ENCODE measurements around the gene GRIN2B.

The GRIN2B gene

GRCh38 chr12:13978876-13979275 lies 2.5 kb downstream of the GRIN2B start:
- Histone ChIP-seq H3K9me3 (ENCODE audit: control insufficient read depth, insufficient read depth, low read length) (no peaks in the 10 kb centered on the region), H3K9ac (ENCODE audit: low read depth, low read length) (no peak overlapping the region), H3K4me3 (ENCODE audit: low read depth, low read length) (no peak overlapping the region), H3K27me3 (ENCODE audit: control insufficient read depth, insufficient read depth, low read length) (peaks cover 52% of the 10 kb centered on the region), H3K36me3 (ENCODE audit: control insufficient read depth, insufficient read depth, low read length) (no peaks in the 10 kb centered on the region), H3K4me1 (ENCODE audit: control insufficient read depth, insufficient read depth, low read length) (peaks cover 2% of the 10 kb centered on the region)

- Histone ChIP-seq H3K9me3 (ENCODE audit: control insufficient read depth, insufficient read depth, low read length) (no peaks in the 10 kb centered on the region), H3K36me3 (ENCODE audit: control insufficient read depth, insufficient read depth, low read length) (no peaks in the 10 kb centered on the region), H3K4me1 (ENCODE audit: control insufficient read depth, insufficient read depth, low read length) (no peaks in the 10 kb centered on the region), H3K4me3 (ENCODE audit: low read depth, low read length) (no peak overlapping the region), H3K27me3 (ENCODE audit: control insufficient read depth, insufficient read depth, low read length) (peaks cover 37% of the 10 kb centered on the region), H3K9ac (ENCODE audit: low read depth, low read length) (no peak overlapping the region)
These were observed 4.5 kb downstream of the GRIN2B start for GRCh38 chr12:13976880-13977279.

GRCh38 chr12:13976028-13976584 lies 5.3 kb downstream of the GRIN2B start:
- Histone ChIP-seq H3K36me3 (ENCODE audit: control insufficient read depth, insufficient read depth, low read length) (no peaks in the 10 kb centered on the region), H3K4me3 (ENCODE audit: low read depth, low read length) (no peak overlapping the region), H3K27me3 (ENCODE audit: control insufficient read depth, insufficient read depth, low read length) (peaks cover 32% of the 10 kb centered on the region), H3K9me3 (ENCODE audit: control insufficient read depth, insufficient read depth, low read length) (no peaks in the 10 kb centered on the region), H3K9ac (ENCODE audit: low read depth, low read length) (no peak overlapping the region), H3K4me1 (ENCODE audit: control insufficient read depth, insufficient read depth, low read length) (no peaks in the 10 kb centered on the region)

- H3K4me3 ChIP-seq (ENCODE audit: low read depth, low read length), result no peak overlapping the region
- H3K36me3 ChIP-seq (ENCODE audit: control insufficient read depth, insufficient read depth, low read length), result no peaks in the 10 kb centered on the region
- H3K4me1 ChIP-seq (ENCODE audit: control insufficient read depth, insufficient read depth, low read length), result peaks cover 4% of the 10 kb centered on the region
- H3K27me3 ChIP-seq (ENCODE audit: control insufficient read depth, insufficient read depth, low read length), result peaks cover 14% of the 10 kb centered on the region
- H3K9me3 ChIP-seq (ENCODE audit: control insufficient read depth, insufficient read depth, low read length), result no peaks in the 10 kb centered on the region
- no peak overlapping the region for H3K9ac ChIP-seq (ENCODE audit: low read depth, low read length)
These were observed 7.4 kb downstream of the GRIN2B start for GRCh38 chr12:13973996-13974395.

GRCh38 chr12:13970803-13971202 lies 10.6 kb downstream of the GRIN2B start:
- H3K4me3 ChIP-seq (ENCODE audit: low read depth, low read length), result no peak overlapping the region

GRCh38 chr12:13968281-13968680 lies 13.1 kb downstream of the GRIN2B start:
- H3K27me3 ChIP-seq (ENCODE audit: control insufficient read depth, insufficient read depth, low read length), result no peaks in the 10 kb centered on the region
- peaks cover 10% of the 10 kb centered on the region for H3K4me1 ChIP-seq (ENCODE audit: control insufficient read depth, insufficient read depth, low read length)
- no peaks in the 10 kb centered on the region for H3K9me3 ChIP-seq (ENCODE audit: control insufficient read depth, insufficient read depth, low read length)
- H3K4me3 ChIP-seq (ENCODE audit: low read depth, low read length), result no peak overlapping the region
- no peaks in the 10 kb centered on the region for H3K36me3 ChIP-seq (ENCODE audit: control insufficient read depth, insufficient read depth, low read length)
- no peak overlapping the region for H3K9ac ChIP-seq (ENCODE audit: low read depth, low read length)

More at GRCh38 chr12:13970803-13971202, 10.6 kb downstream of the GRIN2B start:
- Histone ChIP-seq H3K4me1 (ENCODE audit: control insufficient read depth, insufficient read depth, low read length) (peaks cover 4% of the 10 kb centered on the region), H3K36me3 (ENCODE audit: control insufficient read depth, insufficient read depth, low read length) (no peaks in the 10 kb centered on the region), H3K9me3 (ENCODE audit: control insufficient read depth, insufficient read depth, low read length) (no peaks in the 10 kb centered on the region), H3K27me3 (ENCODE audit: control insufficient read depth, insufficient read depth, low read length) (no peaks in the 10 kb centered on the region), H3K9ac (ENCODE audit: low read depth, low read length) (no peak overlapping the region)

GRCh38 chr12:13964666-13965065 lies 16.7 kb downstream of the GRIN2B start:
- H3K27me3 ChIP-seq (ENCODE audit: control insufficient read depth, insufficient read depth, low read length), result no peaks in the 10 kb centered on the region

GRCh38 chr12:13962699-13963098 lies 18.7 kb downstream of the GRIN2B start:
- Histone ChIP-seq H3K4me3 (ENCODE audit: low read depth, low read length) (no peak overlapping the region), H3K9ac (ENCODE audit: low read depth, low read length) (no peak overlapping the region), H3K9me3 (ENCODE audit: control insufficient read depth, insufficient read depth, low read length) (no peaks in the 10 kb centered on the region), H3K4me1 (ENCODE audit: control insufficient read depth, insufficient read depth, low read length) (peaks cover 11% of the 10 kb centered on the region), H3K36me3 (ENCODE audit: control insufficient read depth, insufficient read depth, low read length) (no peaks in the 10 kb centered on the region), H3K27me3 (ENCODE audit: control insufficient read depth, insufficient read depth, low read length) (no peaks in the 10 kb centered on the region)

More at GRCh38 chr12:13964666-13965065, 16.7 kb downstream of the GRIN2B start:
- H3K4me3 ChIP-seq (ENCODE audit: low read depth, low read length), result no peak overlapping the region
- H3K9me3 ChIP-seq (ENCODE audit: control insufficient read depth, insufficient read depth, low read length), result no peaks in the 10 kb centered on the region
- no peaks in the 10 kb centered on the region for H3K36me3 ChIP-seq (ENCODE audit: control insufficient read depth, insufficient read depth, low read length)
- H3K4me1 ChIP-seq (ENCODE audit: control insufficient read depth, insufficient read depth, low read length), result peaks cover 11% of the 10 kb centered on the region
- H3K9ac ChIP-seq (ENCODE audit: low read depth, low read length), result no peak overlapping the region

- H3K27me3 ChIP-seq (ENCODE audit: control insufficient read depth, insufficient read depth, low read length), result no peaks in the 10 kb centered on the region
- H3K9me3 ChIP-seq (ENCODE audit: control insufficient read depth, insufficient read depth, low read length), result no peaks in the 10 kb centered on the region
- no peaks in the 10 kb centered on the region for H3K36me3 ChIP-seq (ENCODE audit: control insufficient read depth, insufficient read depth, low read length)
- peaks cover 11% of the 10 kb centered on the region for H3K4me1 ChIP-seq (ENCODE audit: control insufficient read depth, insufficient read depth, low read length)
- no peak overlapping the region for H3K9ac ChIP-seq (ENCODE audit: low read depth, low read length)
- no peak overlapping the region for H3K4me3 ChIP-seq (ENCODE audit: low read depth, low read length)
These were observed 19.4 kb downstream of the GRIN2B start for GRCh38 chr12:13961971-13962370.

GRCh38 chr12:13959131-13959723 lies 22.2 kb downstream of the GRIN2B start:
- H3K4me3 ChIP-seq (ENCODE audit: low read depth, low read length), result no peak overlapping the region
- peaks cover 4% of the 10 kb centered on the region for H3K4me1 ChIP-seq (ENCODE audit: control insufficient read depth, insufficient read depth, low read length)
- H3K27me3 ChIP-seq (ENCODE audit: control insufficient read depth, insufficient read depth, low read length), result no peaks in the 10 kb centered on the region
- no peaks in the 10 kb centered on the region for H3K36me3 ChIP-seq (ENCODE audit: control insufficient read depth, insufficient read depth, low read length)
- H3K9me3 ChIP-seq (ENCODE audit: control insufficient read depth, insufficient read depth, low read length), result no peaks in the 10 kb centered on the region
- H3K9ac ChIP-seq (ENCODE audit: low read depth, low read length), result no peak overlapping the region

GRCh38 chr12:13957576-13957975 lies 23.8 kb downstream of the GRIN2B start:
- H3K27me3 ChIP-seq (ENCODE audit: control insufficient read depth, insufficient read depth, low read length), result no peaks in the 10 kb centered on the region
- H3K9ac ChIP-seq (ENCODE audit: low read depth, low read length), result no peak overlapping the region
- no peak overlapping the region for H3K4me3 ChIP-seq (ENCODE audit: low read depth, low read length)
- H3K9me3 ChIP-seq (ENCODE audit: control insufficient read depth, insufficient read depth, low read length), result no peaks in the 10 kb centered on the region
- no peaks in the 10 kb centered on the region for H3K36me3 ChIP-seq (ENCODE audit: control insufficient read depth, insufficient read depth, low read length)
- peaks cover 4% of the 10 kb centered on the region for H3K4me1 ChIP-seq (ENCODE audit: control insufficient read depth, insufficient read depth, low read length)

- Histone ChIP-seq H3K4me3 (ENCODE audit: low read depth, low read length) (no peak overlapping the region), H3K9me3 (ENCODE audit: control insufficient read depth, insufficient read depth, low read length) (no peaks in the 10 kb centered on the region), H3K27me3 (ENCODE audit: control insufficient read depth, insufficient read depth, low read length) (no peaks in the 10 kb centered on the region), H3K4me1 (ENCODE audit: control insufficient read depth, insufficient read depth, low read length) (peaks cover 4% of the 10 kb centered on the region), H3K9ac (ENCODE audit: low read depth, low read length) (no peak overlapping the region), H3K36me3 (ENCODE audit: control insufficient read depth, insufficient read depth, low read length) (no peaks in the 10 kb centered on the region)
These were observed 25.3 kb downstream of the GRIN2B start for GRCh38 chr12:13956060-13956590.
